Measurements from ENCODE around the gene DPP6. TPM values are rescaled to one million over a fixed set of nuclear protein-coding genes. Genes with fewer than 3 reads are reported as not detected.

The DPP6 gene
- total RNA-seq, 1 experiment from 2014 or later: not detected

DNA sequence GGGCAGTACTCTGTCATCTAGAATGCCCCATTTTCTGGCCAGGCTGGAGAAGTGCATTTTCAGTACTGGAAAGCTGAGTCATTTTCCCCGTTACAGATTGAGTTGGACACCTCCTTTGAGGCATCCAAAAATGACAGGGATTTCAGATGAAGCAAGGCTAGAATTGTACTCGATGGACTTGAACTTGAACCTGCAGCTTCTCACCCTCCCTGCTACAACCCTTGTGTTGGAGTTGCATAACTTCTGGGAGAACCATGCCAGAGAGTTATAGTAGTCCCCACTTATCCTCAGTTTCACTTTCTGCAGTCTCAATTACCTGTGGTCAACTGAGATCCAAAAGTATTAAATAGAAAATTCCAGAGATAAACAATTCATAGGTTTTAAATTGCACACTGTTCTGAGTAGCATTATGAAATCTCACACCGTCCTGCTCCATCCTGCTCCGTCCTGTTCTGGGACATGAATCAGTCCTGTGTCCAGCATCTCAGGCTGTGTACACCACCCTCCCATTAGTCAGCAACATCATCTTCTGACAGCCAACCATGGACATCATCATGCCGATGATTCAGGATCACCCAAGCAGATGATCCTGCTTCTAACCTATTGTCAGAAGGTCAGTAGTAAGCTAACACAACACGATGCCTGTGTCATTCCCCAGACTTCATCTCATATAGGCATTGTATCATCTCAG is 363.7 kb downstream of the DPP6 start:
- intact Hi-C loops (cut with micrococcal nuclease; ENCODE audit: unreplicated experiment) (no loop called here), in situ Hi-C loops (cut with HindIII; ENCODE audit: low pct_unique_long_range_greater_than_20kb, low sequenced_read_pairs) (no loop called here)
- ChIA-PET CTCF (no interaction called here), POLR2A (no interaction called here)
- Histone ChIP-seq H3K36me3 (ENCODE audit: control insufficient read depth, insufficient read depth, low read length) (no peaks in the 10 kb centered on the region), H3K9me3 (ENCODE audit: control insufficient read depth, insufficient read depth, low read depth, low read length) (no peaks in the 10 kb centered on the region), H3K4me1 (ENCODE audit: control insufficient read depth, insufficient read depth, low read length) (no peaks in the 10 kb centered on the region), H3K27me3 (ENCODE audit: control insufficient read depth, insufficient read depth, low read length) (no peaks in the 10 kb centered on the region), H3K27ac (ENCODE audit: low read length) (no peak overlapping the region), H3K4me3 (ENCODE audit: low read depth in 2 of 2, low read length in 2 of 2) (no peak overlapping the region)
- no TSS peak for BruUV-seq (replicated peaks)
- ATAC-seq (no peak), DNase-seq (ENCODE audit: low read depth, low spot score) (no peak)
- TF ChIP-seq POLR2AphosphoS5 (IDR thresholded peaks at IDR 0.05; ENCODE audit: low read depth, low read length): no peak
- TF ChIP-seq SIN3A (IDR thresholded peaks at IDR 0.05; ENCODE audit: borderline replicate concordance, insufficient read depth, low read depth, low read length): no peak
- TF ChIP-seq CTCF (IDR thresholded peaks at IDR 0.05): no peak
- no peak for TF ChIP-seq REST (IDR thresholded peaks at IDR 0.05; ENCODE audit: insufficient read depth in 1 of 2, low read depth in 2 of 2, low read length in 1 of 2)
- no peak for TF ChIP-seq TCF7L2 (IDR thresholded peaks at IDR 0.05; ENCODE audit: low read depth, low read length)

- H3K4me3 ChIP-seq (ENCODE audit: low read depth in 2 of 2, low read length in 2 of 2): no peak overlapping the region
- H3K27ac ChIP-seq (ENCODE audit: low read length): no peak overlapping the region
- DNase-seq (ENCODE audit: low read depth, low spot score) (no peak), ATAC-seq (no peak)
- no peaks in the 10 kb centered on the region for H3K9me3 ChIP-seq (ENCODE audit: control insufficient read depth, insufficient read depth, low read depth, low read length)
- H3K36me3 ChIP-seq (ENCODE audit: control insufficient read depth, insufficient read depth, low read length): no peaks in the 10 kb centered on the region
- H3K4me1 ChIP-seq (ENCODE audit: control insufficient read depth, insufficient read depth, low read length): no peaks in the 10 kb centered on the region
- POLR2A ChIA-PET: no interaction called here
- in situ Hi-C loops (cut with HindIII; ENCODE audit: low pct_unique_long_range_greater_than_20kb, low sequenced_read_pairs): no loop called here
- H3K27me3 ChIP-seq (ENCODE audit: control insufficient read depth, insufficient read depth, low read length): no peaks in the 10 kb centered on the region
- intact Hi-C loops (cut with micrococcal nuclease; ENCODE audit: unreplicated experiment): no loop called here
- TF ChIP-seq CTCF (IDR thresholded peaks at IDR 0.05) (no peak), POLR2AphosphoS5 (IDR thresholded peaks at IDR 0.05; ENCODE audit: low read depth, low read length) (no peak), SIN3A (IDR thresholded peaks at IDR 0.05; ENCODE audit: borderline replicate concordance, insufficient read depth, low read depth, low read length) (no peak), REST (IDR thresholded peaks at IDR 0.05; ENCODE audit: insufficient read depth in 1 of 2, low read depth in 2 of 2, low read length in 1 of 2) (no peak), TCF7L2 (IDR thresholded peaks at IDR 0.05; ENCODE audit: low read depth, low read length) (no peak)
- CTCF ChIA-PET: no interaction called here
- no TSS peak for BruUV-seq (replicated peaks)
Observed at GRCh38 chr7:154416714-154417113, 364.5 kb downstream of the DPP6 start.

All from Panc1 (cell line).